Right lobe of liver (tissue), 6 donors: Measurements from ENCODE around the gene ZCCHC12. TPM values are rescaled to one million over a fixed set of nuclear protein-coding genes. Genes with fewer than 3 reads are reported as not detected.

ENCODE experiments used
- ATAC-seq, 4 donors: fragments of 200-7000 bp; cut with Tn5 transposase; one replicate each; pipeline ENCODE4 v1.9.1; 2020; ENCODE audit warnings: mild to moderate bottlenecking in 4 of 4, moderate library complexity in 4 of 4
- DNase-seq, 3 donors: peaks; one replicate each; pipeline ENCODE4 v3.0.0-alpha.2; 2020
- H3K27ac ChIP-seq, 3 donors: fragments of 200-600 bp; one replicate each; pipeline ENCODE4 v1.8.0; 2022
- H3K27me3 ChIP-seq, 2 donors: fragments of 200-600 bp; one replicate each; pipeline ENCODE4 v1.8.0; 2022
- H3K36me3 ChIP-seq, 4 donors: fragments of 200-600 bp; sonication (generic) in 1 of 4; one replicate each; pipeline versions ENCODE4 v1.5.1 to v1.8.0; 2017 to 2022; ENCODE audit warnings: control low read depth in 1 of 4
- H3K4me1 ChIP-seq, 4 donors: fragments of 200-600 bp; sonication (generic) in 1 of 4; one replicate each; pipeline versions ENCODE4 v1.5.1 to v1.8.0; 2017 to 2022; ENCODE audit warnings: control low read depth in 1 of 4
- H3K4me3 ChIP-seq, 3 donors: fragments of 200-600 bp; one replicate each; pipeline ENCODE4 v1.8.0; 2022
- H3K9me3 ChIP-seq, 4 donors: fragments of 200-600 bp; sonication (generic) in 1 of 4; one replicate each; pipeline versions ENCODE4 v1.5.1 to v1.8.0; 2017 to 2022; ENCODE audit warnings: control low read depth in 1 of 4
- POLR2A ChIP-seq: fragments of 450-650 bp; IDR thresholded peaks from one replicate; pipeline ENCODE4 v1.6.1; 2017; ENCODE audit warnings: antibody characterized with exemption, mild to moderate bottlenecking
- WGBS: methylation state at CpG from one replicate; pipeline ENCODE4 v1.1.6; 2018; ENCODE audit warnings: low coverage, low lambda C conversion rate; ENCODE audit not compliant: insufficient coverage; ENCODE audit errors: missing lambda C conversion rate; 5-methylcytosine and 5-hydroxymethylcytosine counted together
- intact Hi-C, 2 donors: fragments of 100-400 bp; cut with DNase I; formaldehyde crosslinking; loops; one replicate each; pipeline versions ENCODE4 v1.11.2 to v1.14.1; 2022
- long read RNA-seq: library from polyadenylated mRNA; unstranded; transcript quantifications from one replicate; pipeline ENCODE4 v2.0.0, GENCODE V29; 2019
- total RNA-seq, 6 experiments: library from RNA; depleted of rRNA in 2 of 6; stranded (reverse); fragments of >200 nt in 2 of 6; fragmentation: NEBNext Ultra II Directional in 3 of 6; extraction: Animal tissue kit (Norgen Biotek cat#: 25700) in 3 of 6; gene quantifications; one replicate each; pipeline versions ENCODE4 v1.1.0 to v1.2.4, GENCODE V29; 2016 to 2023
- TF ChIP-seq, protein P1 (sequence below), 4 donors: fragments of 200-600 bp in 3 of 4; fragments of 450-650 bp in 1 of 4; IDR thresholded peaks; one replicate each; pipeline versions ENCODE4 v1.5.1 to v1.8.0; 2016 to 2022; ENCODE audit warnings: antibody characterized with exemption in 4 of 4, mild to moderate bottlenecking in 2 of 4
- donor health status: DM: no; HTN: yes; CAD: no.
- donor health status: DM: no; HTN: no; CAD: no.
- donor health status: DM: no; HTN: no; CAD: no.
- donor health status: DM: no; HTN: yes; CAD: no.
- donor health status: DM: no; HTN: yes; CAD: no.

ZCCHC12 gene
- not detected for total RNA-seq
- long read RNA-seq = 0 reads

DNA sequence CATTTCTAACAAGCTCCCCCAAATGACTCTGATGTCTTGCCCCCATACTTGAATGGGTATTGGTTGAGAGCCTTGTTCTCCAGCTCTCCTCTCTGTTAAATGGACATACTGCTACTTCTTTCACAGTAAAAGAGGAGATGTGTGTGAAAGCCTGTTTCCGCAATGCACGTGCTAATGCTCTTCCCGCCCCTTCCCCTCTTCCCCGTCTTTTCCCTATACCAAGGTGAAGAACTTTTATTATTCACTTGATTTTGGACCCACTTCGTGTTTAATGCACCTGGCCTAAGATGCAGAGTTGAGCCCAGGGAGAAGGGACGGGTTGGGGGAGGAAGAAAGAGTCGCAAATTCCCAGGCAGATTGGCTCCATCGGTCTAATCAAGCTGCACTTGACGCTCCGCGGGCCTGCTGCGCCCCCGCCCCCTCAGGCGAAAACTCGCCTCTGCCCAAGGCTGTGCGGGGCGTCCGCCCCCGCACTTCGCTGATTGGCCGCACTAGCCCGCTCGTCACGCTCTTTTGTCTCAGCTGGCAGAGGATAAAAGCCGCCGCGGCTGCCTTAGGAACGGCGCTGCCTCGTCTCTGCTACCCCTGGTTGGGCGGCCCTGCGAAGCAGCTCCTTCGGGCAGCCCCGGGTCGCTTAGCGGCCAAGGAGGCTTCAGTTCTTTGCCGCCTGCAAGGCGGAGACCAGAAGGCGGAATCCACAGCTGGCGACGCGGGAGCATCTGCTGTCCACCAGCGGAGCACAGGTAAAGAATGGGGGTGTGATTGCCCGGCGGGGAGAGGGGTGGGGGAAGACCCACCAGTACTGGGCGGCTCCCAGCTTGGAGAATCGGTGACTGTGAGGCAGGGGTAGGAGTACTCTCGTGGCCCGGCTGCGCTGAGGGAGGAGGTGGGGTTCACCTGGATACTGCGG, at the start of gene ZCCHC12:
TSS of gene ZCCHC12 (plus strand) at position 562 of the 910 bp plus-strand sequence. CDS start 1,421 bp downstream, outside the sequence.
- ATAC-seq = peak; percentile 34 to 63 (median 56)
- TF ChIP-seq POLR2A = no peak
- TF ChIP-seq, protein P1, sequence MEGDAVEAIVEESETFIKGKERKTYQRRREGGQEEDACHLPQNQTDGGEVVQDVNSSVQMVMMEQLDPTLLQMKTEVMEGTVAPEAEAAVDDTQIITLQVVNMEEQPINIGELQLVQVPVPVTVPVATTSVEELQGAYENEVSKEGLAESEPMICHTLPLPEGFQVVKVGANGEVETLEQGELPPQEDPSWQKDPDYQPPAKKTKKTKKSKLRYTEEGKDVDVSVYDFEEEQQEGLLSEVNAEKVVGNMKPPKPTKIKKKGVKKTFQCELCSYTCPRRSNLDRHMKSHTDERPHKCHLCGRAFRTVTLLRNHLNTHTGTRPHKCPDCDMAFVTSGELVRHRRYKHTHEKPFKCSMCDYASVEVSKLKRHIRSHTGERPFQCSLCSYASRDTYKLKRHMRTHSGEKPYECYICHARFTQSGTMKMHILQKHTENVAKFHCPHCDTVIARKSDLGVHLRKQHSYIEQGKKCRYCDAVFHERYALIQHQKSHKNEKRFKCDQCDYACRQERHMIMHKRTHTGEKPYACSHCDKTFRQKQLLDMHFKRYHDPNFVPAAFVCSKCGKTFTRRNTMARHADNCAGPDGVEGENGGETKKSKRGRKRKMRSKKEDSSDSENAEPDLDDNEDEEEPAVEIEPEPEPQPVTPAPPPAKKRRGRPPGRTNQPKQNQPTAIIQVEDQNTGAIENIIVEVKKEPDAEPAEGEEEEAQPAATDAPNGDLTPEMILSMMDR (IDR thresholded peaks at IDR 0.05) = no peak
- intact Hi-C loops = no loop called here
- 22% methylated on average over 40 of the region's 51 CpGs for WGBS
- no peaks in the 10 kb centered on the region for H3K27me3 ChIP-seq
- no peaks in the 10 kb centered on the region for H3K4me1 ChIP-seq
- no peak within 1 kb of the TSS for H3K27ac ChIP-seq
- no peaks in the 10 kb centered on the region for H3K9me3 ChIP-seq
- no peak within 1 kb of the TSS for H3K4me3 ChIP-seq
- no peaks in the 10 kb centered on the region for H3K36me3 ChIP-seq
- peak in 1 of 3 donors; percentile 32 for DNase-seq

DNA sequence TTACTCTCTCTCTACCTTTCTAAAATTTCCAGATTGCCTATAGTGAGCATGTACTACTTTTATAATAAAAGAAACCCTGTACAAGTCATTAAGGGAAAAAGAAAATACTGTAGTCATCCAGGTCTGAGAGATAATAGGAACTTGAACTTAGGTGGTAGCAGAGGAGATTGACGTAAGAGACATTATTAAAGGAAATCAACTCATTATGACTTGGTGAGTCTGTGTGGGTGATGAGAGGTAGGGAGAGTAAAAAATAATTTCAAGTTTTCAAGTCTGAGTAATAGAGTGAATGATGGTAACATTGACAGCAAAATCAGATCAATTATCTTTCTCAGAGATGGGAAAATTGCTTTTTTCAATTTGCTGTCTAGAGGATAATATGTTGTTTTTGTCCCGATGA, 44.0 kb upstream of the ZCCHC12 start:
- Histone ChIP-seq H3K27ac (no peak overlapping the region), H3K4me3 (no peak overlapping the region), H3K36me3 (peaks cover 0 to 4% (median 0%) of the 10 kb centered on the region in 4 donors), H3K9me3 (no peaks in the 10 kb centered on the region), H3K27me3 (no peaks in the 10 kb centered on the region), H3K4me1 (no peaks in the 10 kb centered on the region)
- intact Hi-C loops = no loop called here
- 86% methylated on average over 2 of the region's 2 CpGs for WGBS
- ATAC-seq (no peak), DNase-seq (no peak)
- no peak for TF ChIP-seq POLR2A
- TF ChIP-seq, protein P1 (IDR thresholded peaks at IDR 0.05) = no peak

DNA sequence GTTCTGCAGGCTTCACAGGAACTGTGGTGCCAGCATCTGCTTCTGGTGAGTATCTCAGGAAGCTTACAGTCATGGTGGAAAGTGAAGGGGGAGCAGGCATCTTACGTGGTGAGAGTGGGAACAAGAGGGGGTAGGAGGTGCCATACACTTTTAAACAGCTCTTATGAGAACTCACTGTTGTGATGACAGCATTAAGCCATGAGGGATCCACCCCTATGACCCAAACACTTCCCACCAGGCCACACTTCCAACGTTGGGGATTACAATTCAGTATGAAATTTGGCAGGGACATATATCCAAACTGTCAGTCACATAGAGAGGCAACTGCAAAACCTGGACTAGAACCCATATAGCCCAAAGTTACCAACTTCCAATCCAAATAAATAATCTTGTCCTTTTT, 43.1 kb upstream of the ZCCHC12 start:
- Histone ChIP-seq H3K4me1 (no peaks in the 10 kb centered on the region), H3K9me3 (no peaks in the 10 kb centered on the region), H3K27ac (no peak overlapping the region), H3K27me3 (no peaks in the 10 kb centered on the region), H3K4me3 (no peak overlapping the region), H3K36me3 (no peaks in the 10 kb centered on the region)
- TF ChIP-seq, protein P1 (IDR thresholded peaks at IDR 0.05) = no peak
- no peak for TF ChIP-seq POLR2A
- intact Hi-C loops = no loop called here
- DNase-seq (no peak), ATAC-seq (no peak)
- WGBS = 12% methylated on average over 2 of the region's 2 CpGs

DNA sequence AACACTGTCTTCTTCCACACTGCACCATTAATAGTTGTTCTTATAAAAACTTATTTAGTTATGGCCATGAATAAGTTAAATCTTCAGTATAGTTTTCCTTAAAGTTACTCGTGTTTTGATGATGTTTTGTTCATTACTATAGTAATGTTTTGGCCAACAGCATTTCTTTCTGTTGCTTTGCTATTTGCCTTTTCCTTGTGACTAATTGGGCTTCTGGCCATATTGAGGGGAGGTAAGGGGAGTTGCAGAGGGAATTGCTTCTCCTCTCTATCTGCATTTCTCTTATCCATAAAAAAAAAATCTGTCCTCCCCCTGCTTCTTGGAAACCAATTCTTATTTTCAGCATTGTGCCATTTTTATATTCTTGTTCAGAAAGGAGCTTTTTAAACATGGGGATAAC, 42.7 kb upstream of the ZCCHC12 start:
- intact Hi-C loops = no loop called here

More for the DNA sequence above, 42.7 kb upstream of the ZCCHC12 start:
- no peaks in the 10 kb centered on the region for H3K36me3 ChIP-seq
- no peak overlapping the region for H3K27ac ChIP-seq
- H3K27me3 ChIP-seq = no peaks in the 10 kb centered on the region
- no peaks in the 10 kb centered on the region for H3K9me3 ChIP-seq
- DNase-seq (no peak), ATAC-seq (no peak)
- 35% methylated on average over 1 of the region's 1 CpG for WGBS
- H3K4me1 ChIP-seq = no peaks in the 10 kb centered on the region
- no peak overlapping the region for H3K4me3 ChIP-seq
- TF ChIP-seq, protein P1 (IDR thresholded peaks at IDR 0.05) = no peak
- no peak for TF ChIP-seq POLR2A
